K562 (cell line): ENCODE results near the gene TIMM50. TPM values are rescaled to one million over a fixed set of nuclear protein-coding genes. Genes with fewer than 3 reads are reported as not detected.

Experiments
- ATF6 ChIP-seq: sonication (generic); formaldehyde crosslinking; IDR thresholded peaks from 2 replicates; pipeline ENCODE4 v1.4.0; 2020; ENCODE audit warnings: mild to moderate bottlenecking, missing genetic modification reagents
- IRF2 ChIP-seq: sonication (generic); formaldehyde crosslinking; IDR thresholded peaks from 2 replicates; pipeline ENCODE4 v1.8.1; 2022; ENCODE audit warnings: mild to moderate bottlenecking, missing genetic modification reagents
- MAZ ChIP-seq, 2 experiments: fragments of 450-650 bp in 1 of 2; sonication (generic) in 1 of 2; formaldehyde crosslinking; IDR thresholded peaks in 1 of 2; conservative IDR thresholded peaks in 1 of 2; 2 replicates each; pipeline versions ENCODE4 v1.4.0 to v1.5.0; 2020; ENCODE audit warnings: mild to moderate bottlenecking in 1 of 2, missing genetic modification reagents in 1 of 2
- NR4A1 ChIP-seq, 2 experiments: fragments of 250-450 bp in 1 of 2; fragments of 450-650 bp in 1 of 2; sonication (Bioruptor Pico) in 1 of 2; IDR thresholded peaks; 2 replicates each; pipeline versions ENCODE4 v1.4.0 to v1.6.1; 2016 to 2020; ENCODE audit warnings: mild to moderate bottlenecking in 2 of 2, missing compliant biosample characterization in 1 of 2, missing genetic modification characterization in 1 of 2, moderate library complexity in 1 of 2
- RAD21 ChIP-seq, 2 experiments: fragments of 250-450 bp in 1 of 2; fragments of 450-650 bp in 1 of 2; sonication (Bioruptor Pico) in 1 of 2; formaldehyde crosslinking in 1 of 2; IDR thresholded peaks in 1 of 2; conservative IDR thresholded peaks in 1 of 2; 2 replicates each; pipeline versions ENCODE4 v1.4.0 to v1.8.0; 2020 to 2022; ENCODE audit warnings: mild to moderate bottlenecking in 2 of 2, moderate library complexity in 1 of 2
- RBM25 ChIP-seq: fragments of 200-400 bp; formaldehyde crosslinking; IDR thresholded peaks from 2 replicates; pipeline ENCODE4 v1.6.1; 2018; ENCODE audit warnings: low read length, low read depth, moderate library complexity; ENCODE audit not compliant: severe bottlenecking
- SMAD4 ChIP-seq: fragments of 250-450 bp; sonication (Bioruptor Pico); conservative IDR thresholded peaks from 2 replicates; pipeline ENCODE4 v1.8.0; 2021; ENCODE audit warnings: inconsistent platforms, mild to moderate bottlenecking, moderate library complexity
- SRSF7 ChIP-seq: fragments of 200-400 bp; formaldehyde crosslinking; optimal IDR thresholded peaks from 2 replicates; pipeline ENCODE3; 2017; ENCODE audit warnings: mild to moderate bottlenecking, low read depth, low read length
- TCF3 ChIP-seq: sonication (generic); formaldehyde crosslinking; IDR thresholded peaks from 2 replicates; pipeline ENCODE4 v1.4.0; 2020; ENCODE audit warnings: mild to moderate bottlenecking, missing genetic modification reagents
- TCF7 ChIP-seq: sonication (generic); IDR thresholded peaks from 2 replicates; pipeline ENCODE4 v1.6.1; 2016; ENCODE audit warnings: antibody characterized with exemption, borderline replicate concordance
- ZC3H4 ChIP-seq: sonication (generic); formaldehyde crosslinking; IDR thresholded peaks from 2 replicates; pipeline ENCODE4 v1.9.0; 2021; ENCODE audit warnings: missing genetic modification reagents, borderline replicate concordance
- polyA plus RNA-seq, 8 experiments: library from polyadenylated mRNA; depleted of rRNA in 4 of 8; stranded (reverse) in 5 of 8; unstranded in 3 of 8; fragments of >200 nt; fragmentation: Nextera tagmentation in 2 of 8; fragmentation: Illumina TruSeq in 1 of 8; extraction: Ambion mirVana in 2 of 8; extraction: Trizol in 1 of 8; gene quantifications; 2 replicates each; pipeline versions ENCODE4 v1.2.1 to v1.2.3, GENCODE V29; 2011 to 2014; ENCODE audit warnings: inconsistent platforms in 1 of 8, missing spikeins in 1 of 8
- total RNA-seq, 7 experiments: library from RNA; depleted of rRNA in 6 of 7; stranded (reverse); fragments of >200 nt in 6 of 7; fragmentation: Illumina TruSeq in 2 of 7; extraction: Trizol in 2 of 7; gene quantifications; 2 replicates each; pipeline versions ENCODE4 v1.2.1 to v1.2.3, GENCODE V29; 2011 to 2021; ENCODE audit warnings: low replicate concordance in 1 of 7
- TF ChIP-seq, protein P1 (sequence below): sonication (generic); formaldehyde crosslinking; IDR thresholded peaks from 2 replicates; pipeline ENCODE4 v1.5.0; 2020; ENCODE audit warnings: missing genetic modification reagents
- TF ChIP-seq, protein P2 (sequence below): sonication (generic); formaldehyde crosslinking; IDR thresholded peaks from 2 replicates; pipeline ENCODE4 v1.8.1; 2023; ENCODE audit warnings: missing genetic modification reagents, mild to moderate bottlenecking, borderline replicate concordance
- TF ChIP-seq, protein P3 (sequence below): fragments of 250-450 bp; sonication (Bioruptor Pico); IDR thresholded peaks from 2 replicates; pipeline ENCODE4 v1.4.0; 2020; ENCODE audit warnings: mild to moderate bottlenecking, moderate library complexity
- TF ChIP-seq, protein P4 (sequence below): sonication (generic); formaldehyde crosslinking; IDR thresholded peaks from 2 replicates; pipeline ENCODE4 v1.8.0; 2022; ENCODE audit warnings: mild to moderate bottlenecking, missing genetic modification reagents

TIMM50 gene
- total and polyA plus RNA-seq, 9 of the 15 experiments (the other 6 are each of a cell fraction or from before 2014, with no cell fraction given), result 28.3 to 221 (median 170) TPM

DNA sequence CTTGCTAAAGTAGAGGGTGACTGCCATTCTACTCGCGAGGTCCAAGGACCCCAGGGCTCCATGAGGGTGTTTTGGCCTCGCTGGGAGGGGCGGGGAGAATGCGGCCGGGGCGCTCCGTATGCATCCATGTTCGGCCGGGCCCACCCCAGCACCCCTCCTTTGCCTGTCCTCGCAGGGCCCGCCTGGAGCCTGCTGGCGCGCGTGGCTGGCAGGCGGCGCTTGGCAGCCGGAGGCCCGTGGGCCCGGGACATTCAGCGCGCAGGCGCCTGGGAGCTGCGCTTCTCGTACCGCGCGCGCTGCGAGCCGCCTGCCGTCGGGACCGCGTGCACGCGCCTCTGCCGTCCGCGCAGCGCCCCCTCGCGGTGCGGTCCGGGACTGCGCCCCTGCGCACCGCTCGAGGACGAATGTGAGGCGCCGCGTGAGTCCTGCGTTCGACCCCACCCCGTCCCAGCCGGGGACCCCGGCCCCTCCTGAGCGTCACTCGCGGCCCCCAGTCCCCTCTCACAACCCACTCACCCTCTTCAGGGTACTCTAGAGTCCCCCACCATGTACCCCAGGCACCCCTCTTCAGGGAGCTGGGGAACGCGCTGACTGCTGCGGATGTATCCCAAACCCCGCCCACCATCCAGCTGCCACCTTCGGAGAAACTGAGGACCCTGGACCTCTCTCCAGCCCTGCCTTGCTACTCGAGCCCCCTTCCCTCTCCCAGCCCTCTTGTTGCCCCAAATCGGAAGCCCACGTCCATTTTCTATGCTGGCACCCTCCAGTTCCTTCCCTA, 22.2 kb downstream of the TIMM50 start (continued):
- TF ChIP-seq ATF6 (CRISPR knock-in tag), result peak; percentile 92; the same call in 1 of the 2 replicates
- TF ChIP-seq, protein P1, sequence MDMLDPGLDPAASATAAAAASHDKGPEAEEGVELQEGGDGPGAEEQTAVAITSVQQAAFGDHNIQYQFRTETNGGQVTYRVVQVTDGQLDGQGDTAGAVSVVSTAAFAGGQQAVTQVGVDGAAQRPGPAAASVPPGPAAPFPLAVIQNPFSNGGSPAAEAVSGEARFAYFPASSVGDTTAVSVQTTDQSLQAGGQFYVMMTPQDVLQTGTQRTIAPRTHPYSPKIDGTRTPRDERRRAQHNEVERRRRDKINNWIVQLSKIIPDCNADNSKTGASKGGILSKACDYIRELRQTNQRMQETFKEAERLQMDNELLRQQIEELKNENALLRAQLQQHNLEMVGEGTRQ (CRISPR knock-in tag), result no peak
- TF ChIP-seq, protein P2, sequence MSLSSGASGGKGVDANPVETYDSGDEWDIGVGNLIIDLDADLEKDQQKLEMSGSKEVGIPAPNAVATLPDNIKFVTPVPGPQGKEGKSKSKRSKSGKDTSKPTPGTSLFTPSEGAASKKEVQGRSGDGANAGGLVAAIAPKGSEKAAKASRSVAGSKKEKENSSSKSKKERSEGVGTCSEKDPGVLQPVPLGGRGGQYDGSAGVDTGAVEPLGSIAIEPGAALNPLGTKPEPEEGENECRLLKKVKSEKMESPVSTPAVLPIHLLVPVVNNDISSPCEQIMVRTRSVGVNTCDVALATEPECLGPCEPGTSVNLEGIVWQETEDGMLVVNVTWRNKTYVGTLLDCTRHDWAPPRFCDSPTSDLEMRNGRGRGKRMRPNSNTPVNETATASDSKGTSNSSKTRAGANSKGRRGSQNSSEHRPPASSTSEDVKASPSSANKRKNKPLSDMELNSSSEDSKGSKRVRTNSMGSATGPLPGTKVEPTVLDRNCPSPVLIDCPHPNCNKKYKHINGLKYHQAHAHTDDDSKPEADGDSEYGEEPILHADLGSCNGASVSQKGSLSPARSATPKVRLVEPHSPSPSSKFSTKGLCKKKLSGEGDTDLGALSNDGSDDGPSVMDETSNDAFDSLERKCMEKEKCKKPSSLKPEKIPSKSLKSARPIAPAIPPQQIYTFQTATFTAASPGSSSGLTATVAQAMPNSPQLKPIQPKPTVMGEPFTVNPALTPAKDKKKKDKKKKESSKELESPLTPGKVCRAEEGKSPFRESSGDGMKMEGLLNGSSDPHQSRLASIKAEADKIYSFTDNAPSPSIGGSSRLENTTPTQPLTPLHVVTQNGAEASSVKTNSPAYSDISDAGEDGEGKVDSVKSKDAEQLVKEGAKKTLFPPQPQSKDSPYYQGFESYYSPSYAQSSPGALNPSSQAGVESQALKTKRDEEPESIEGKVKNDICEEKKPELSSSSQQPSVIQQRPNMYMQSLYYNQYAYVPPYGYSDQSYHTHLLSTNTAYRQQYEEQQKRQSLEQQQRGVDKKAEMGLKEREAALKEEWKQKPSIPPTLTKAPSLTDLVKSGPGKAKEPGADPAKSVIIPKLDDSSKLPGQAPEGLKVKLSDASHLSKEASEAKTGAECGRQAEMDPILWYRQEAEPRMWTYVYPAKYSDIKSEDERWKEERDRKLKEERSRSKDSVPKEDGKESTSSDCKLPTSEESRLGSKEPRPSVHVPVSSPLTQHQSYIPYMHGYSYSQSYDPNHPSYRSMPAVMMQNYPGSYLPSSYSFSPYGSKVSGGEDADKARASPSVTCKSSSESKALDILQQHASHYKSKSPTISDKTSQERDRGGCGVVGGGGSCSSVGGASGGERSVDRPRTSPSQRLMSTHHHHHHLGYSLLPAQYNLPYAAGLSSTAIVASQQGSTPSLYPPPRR (CRISPR knock-in tag), result peak; percentile 96; the same call in 1 of the 2 replicates
- TF ChIP-seq, protein P3, sequence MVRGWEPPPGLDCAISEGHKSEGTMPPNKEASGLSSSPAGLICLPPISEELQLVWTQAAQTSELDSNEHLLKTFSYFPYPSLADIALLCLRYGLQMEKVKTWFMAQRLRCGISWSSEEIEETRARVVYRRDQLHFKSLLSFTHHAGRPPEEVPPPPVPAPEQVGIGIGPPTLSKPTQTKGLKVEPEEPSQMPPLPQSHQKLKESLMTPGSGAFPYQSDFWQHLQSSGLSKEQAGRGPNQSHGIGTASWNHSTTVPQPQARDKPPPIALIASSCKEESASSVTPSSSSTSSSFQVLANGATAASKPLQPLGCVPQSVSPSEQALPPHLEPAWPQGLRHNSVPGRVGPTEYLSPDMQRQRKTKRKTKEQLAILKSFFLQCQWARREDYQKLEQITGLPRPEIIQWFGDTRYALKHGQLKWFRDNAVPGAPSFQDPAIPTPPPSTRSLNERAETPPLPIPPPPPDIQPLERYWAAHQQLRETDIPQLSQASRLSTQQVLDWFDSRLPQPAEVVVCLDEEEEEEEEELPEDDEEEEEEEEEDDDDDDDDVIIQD (CRISPR knock-in tag), result no peak
- TF ChIP-seq TCF3 (CRISPR knock-in tag), result peak; percentile 46
- TF ChIP-seq SRSF7, result no peak
- peak; percentile 44 to 64; a peak in 3 of 4 replicates for TF ChIP-seq MAZ (CRISPR knock-in tag; conservative IDR thresholded peaks at IDR 0.05 in 1 of 2, IDR thresholded peaks at IDR 0.05 in 1 of 2)
- no peak; the same call in 1 of the 2 replicates for TF ChIP-seq TCF7
- TF ChIP-seq IRF2, result peak; percentile 97
- no peak for TF ChIP-seq NR4A1 (CRISPR knock-in tag; IDR thresholded peaks at IDR 0.05)
- peak; percentile 60; the same call in 1 of the 2 replicates for TF ChIP-seq NR4A1 (tag; IDR thresholded peaks at IDR 0.05)
- peak; percentile 35 to 64; a peak in 3 of 4 replicates for TF ChIP-seq RAD21 (CRISPR knock-in tag; conservative IDR thresholded peaks at IDR 0.05 in 1 of 2, IDR thresholded peaks at IDR 0.05 in 1 of 2)
- TF ChIP-seq ZC3H4, result peak; percentile 85
- TF ChIP-seq, protein P4, sequence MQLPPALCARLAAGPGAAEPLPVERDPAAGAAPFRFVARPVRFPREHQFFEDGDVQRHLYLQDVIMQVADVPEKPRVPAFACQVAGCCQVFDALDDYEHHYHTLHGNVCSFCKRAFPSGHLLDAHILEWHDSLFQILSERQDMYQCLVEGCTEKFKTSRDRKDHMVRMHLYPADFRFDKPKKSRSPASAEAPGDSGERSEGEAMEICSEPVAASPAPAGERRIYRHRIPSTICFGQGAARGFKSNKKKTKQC (CRISPR knock-in tag), result peak; percentile 99
- TF ChIP-seq RBM25, result peak; percentile 32
- TF ChIP-seq SMAD4 (CRISPR knock-in tag), result peak; percentile 75
